Muscle of back (tissue), 11 donors: ENCODE results near the gene HNF1B. TPM values are rescaled to one million over a fixed set of nuclear protein-coding genes. Genes with fewer than 3 reads are reported as not detected.
A peak's percentile ranks its signal among the peaks of the same experiment; 100 is the strongest.
"Not testable (repeated sequence)": the region's sequence is repeated elsewhere in the genome, so short reads cannot be mapped to it uniquely, and the experiment has no call there.

ENCODE experiments used
- DNase-seq, 3 donors: peaks; one replicate each; pipeline versions ENCODE4 v3.0.0 to v3.0.0-alpha.2; 2013
- polyA plus RNA-seq, 10 donors: library from polyadenylated mRNA; unstranded; fragments of 120-200 nt; gene quantifications; one replicate each; pipeline ENCODE4 v1.2.1, GENCODE V29; 2013; ENCODE audit not compliant: insufficient read length in 10 of 10

HNF1B gene
- polyA plus RNA-seq, 10 donors: 0.04 to 0.14 (median 0.08) TPM; not detected in 6

DNA sequence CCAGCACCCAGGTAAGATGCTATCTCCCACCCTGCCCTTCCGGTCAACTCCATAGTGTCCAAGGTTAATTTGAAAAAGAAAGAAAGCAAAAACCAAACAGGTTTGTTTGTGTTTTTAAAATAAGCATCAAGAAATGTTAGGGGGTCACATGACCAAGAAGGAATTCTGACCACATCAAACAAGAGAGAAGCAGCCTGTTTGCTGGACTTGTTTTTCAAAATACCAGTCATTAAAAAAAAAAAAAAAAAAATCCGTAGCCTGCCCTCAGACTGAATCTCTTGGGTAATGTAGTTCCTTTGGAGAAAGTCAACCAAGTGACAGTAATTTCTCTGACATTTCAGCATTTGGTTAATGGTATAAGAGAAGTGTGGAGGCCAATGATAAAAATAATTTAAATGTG lies 38.4 kb downstream of the HNF1B start:
- DNase-seq: no peak

DNA sequence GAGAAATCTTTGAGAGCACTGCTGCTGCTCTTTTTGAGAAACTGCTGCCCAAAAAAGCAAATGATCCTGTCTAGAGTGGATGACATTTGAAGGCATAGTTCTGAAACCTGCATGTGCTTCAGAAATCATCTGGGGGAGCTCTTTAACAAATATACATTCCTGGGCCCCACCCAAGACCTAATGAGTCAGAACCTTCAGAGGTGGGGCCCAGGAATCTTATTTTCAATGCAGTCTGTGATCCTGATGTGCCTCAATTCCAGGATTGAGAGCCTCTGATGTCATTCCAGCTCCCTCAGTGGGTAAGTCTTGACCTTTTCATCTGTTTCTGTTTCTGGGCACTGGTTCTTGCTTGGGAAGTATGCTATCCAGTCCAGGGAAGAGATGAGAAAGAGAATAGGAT lies 42.3 kb downstream of the HNF1B start:
- DNase-seq: peak in 1 of 3 donors; percentile 25

DNA sequence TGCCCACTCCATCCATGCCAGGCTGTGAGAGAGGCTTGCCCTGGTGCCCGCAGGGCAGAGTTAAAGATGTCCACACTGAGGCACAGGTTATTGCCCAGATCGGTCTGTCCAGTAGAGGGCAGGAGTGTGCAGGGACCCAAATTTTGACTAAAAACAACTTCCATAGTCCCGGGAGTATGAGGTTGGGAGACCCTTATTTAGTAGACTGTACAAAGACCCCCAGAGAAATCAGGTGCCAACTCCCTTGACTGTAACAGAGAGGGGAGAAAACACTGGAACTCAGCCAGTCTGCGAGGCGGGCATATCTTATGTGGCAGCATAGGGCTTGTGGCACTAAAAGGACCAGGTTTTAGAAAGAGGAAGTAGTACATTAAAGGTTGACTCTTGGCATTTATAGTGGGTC lies 43.4 kb downstream of the HNF1B start:
- peak in 1 of 3 donors; percentile 10 for DNase-seq

DNA sequence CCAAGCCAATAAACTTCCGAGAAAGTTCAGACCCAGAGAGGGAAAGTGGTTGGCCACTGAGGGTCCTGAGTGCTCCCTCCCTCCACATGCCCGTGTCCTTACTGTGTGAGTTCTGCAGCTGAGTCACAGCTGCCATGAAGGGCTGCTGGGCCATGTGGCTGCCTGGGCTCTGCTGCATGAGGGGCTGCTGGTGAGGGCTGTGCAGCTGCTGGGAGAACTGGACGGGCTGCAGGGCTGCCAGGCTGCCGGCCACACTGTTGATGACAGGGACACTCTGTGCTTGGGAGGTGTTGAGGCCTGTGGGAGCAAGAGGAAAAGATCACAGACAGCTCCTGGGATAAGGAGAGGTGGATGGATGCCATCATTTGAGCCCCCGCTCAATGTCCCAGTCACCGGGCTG lies 44.0 kb downstream of the HNF1B start:
- no peak for DNase-seq

- no peak for DNase-seq
Observed at GRCh38 chr17:37699285-37699973, 45.4 kb downstream of the HNF1B start.

- DNase-seq: no peak
Observed at GRCh38 chr17:37698911-37699255, 46.0 kb downstream of the HNF1B start.

DNA sequence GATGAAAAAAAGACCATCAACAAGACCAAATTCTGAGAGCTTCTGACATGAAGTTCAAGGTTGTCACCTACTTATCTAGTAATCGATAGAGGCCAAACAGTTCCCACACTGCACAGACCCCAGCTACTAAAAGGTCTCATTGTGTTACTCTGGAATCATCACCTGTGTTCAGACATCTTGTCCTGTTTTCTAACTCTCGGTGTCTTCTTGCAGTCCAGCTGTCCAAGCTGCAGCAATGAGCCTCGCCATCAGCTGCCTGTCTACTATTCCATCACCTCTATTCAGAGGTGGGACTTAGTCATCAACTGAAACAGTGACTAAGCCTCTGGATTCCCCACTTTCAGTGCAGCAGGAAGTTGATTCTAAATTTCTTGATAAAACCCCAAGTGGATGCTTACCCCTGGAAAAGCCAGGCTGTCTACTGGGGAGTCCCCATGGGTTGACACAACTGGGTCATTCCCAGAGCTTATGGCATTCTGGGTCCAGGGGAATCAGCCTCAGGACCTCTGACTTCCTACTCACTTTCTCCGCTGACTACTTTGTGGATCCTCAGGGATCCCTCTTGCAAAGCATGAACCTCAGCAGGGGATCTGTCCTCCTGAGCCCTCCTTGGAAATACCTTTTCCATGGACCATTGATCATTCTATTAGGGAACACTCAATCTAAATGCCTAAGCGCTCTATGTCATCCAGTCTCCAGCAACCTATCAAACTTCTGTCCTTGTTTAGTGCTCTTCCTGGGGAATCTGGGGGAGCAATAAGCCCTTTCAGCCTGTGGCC lies 46.5 kb downstream of the HNF1B start:
- DNase-seq: no peak

GRCh38 chr17:37697381-37697780 lies 47.5 kb downstream of the HNF1B start:
- DNase-seq: no peak

- no peak for DNase-seq
Observed at GRCh38 chr17:37696366-37696765, 48.5 kb downstream of the HNF1B start.

- no peak for DNase-seq
Observed at GRCh38 chr17:37695726-37696125, 49.1 kb downstream of the HNF1B start.

- DNase-seq: no peak
Observed at GRCh38 chr17:37694734-37695133, 50.1 kb downstream of the HNF1B start.

- DNase-seq: no peak
Observed at GRCh38 chr17:37693328-37693727, 51.5 kb downstream of the HNF1B start.

DNA sequence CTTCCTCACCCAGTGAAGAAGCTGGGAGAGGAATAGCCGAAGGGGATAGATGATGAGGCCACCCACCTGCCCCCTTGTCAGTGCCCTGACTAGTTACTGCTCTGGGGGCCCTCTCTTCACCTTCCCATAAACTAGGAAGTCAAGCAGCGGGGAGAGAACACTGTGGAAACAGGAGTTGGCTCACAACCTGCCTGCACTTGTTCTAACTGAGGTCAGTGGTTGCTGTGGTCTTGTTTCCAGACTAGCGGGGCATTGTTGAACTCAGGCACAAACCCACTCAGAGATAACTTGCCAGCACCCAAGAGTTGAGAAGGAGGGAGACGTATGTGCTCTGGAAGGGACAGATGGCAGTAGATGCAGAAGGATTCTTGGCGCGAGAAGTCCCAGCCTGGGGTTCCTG lies 53.1 kb downstream of the HNF1B start:
- DNase-seq: no peak

DNA sequence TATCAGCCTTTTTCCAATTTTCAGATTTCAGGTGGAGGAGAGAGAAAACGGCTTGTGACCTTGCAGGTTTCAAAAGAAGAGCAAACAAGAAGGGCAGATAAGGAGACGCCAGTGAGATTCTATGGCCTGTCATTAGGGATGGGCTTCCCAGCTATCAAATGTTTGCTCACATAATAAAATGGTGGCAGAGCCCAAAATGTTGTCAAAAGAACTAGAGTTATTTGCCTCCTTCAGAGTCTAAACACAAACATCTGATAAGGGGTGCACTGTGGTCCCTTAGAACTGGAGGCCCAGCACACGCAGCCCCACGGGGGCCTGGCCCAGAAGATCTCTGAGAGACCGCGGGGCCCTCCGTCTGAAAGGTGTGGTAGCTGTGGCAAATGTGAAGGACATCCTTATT lies 55.5 kb downstream of the HNF1B start:
- no peak for DNase-seq

DNA sequence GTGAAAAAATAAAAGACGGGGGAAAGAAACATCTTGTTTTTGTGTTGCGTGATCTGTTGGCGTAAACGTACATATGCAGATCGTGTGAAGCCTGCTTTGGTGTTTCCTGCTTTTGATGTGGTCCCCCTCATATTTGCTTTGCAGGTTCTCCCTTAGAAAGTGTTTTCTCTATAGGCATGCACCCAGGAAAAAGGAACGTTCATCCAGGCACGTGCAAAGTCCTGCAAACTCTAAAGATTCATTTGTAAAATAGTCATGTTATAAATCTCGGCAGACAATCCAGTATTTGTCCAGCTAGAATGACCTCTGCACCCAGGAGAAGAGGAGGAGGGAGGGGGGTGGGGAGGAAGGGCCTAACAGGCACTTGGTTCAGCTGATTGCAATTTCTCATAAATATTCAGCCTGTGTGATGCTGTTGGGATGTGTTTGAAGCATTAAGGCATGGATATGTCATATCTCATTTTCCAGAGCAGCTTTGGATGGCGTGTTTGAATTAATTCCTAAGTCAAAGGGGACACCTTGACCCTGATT lies 61.3 kb downstream of the HNF1B start:
- no peak for DNase-seq

DNA sequence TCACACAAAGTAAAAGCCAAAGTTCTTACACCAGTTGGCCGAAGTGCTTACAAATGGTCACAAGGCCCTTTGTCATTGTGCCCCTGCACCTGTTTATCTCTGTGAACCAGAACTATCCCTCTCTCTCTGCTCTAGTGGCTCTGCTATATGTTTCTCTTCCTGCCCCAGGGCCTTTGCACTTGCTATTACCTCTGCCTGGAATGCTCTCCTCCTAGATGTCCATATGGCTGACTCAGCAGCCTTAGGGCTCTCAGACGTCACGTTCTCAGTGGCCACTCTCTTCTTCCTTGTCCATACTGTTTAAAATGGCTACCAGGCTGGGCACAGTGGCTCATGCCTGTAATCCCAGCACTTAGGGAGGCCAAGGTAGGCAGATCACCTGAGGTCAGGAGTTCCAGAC lies 62.9 kb downstream of the HNF1B start:
- DNase-seq: no peak

GRCh38 chr17:37679995-37680394 lies 64.9 kb downstream of the HNF1B start:
- not testable (repeated sequence) for DNase-seq

DNA sequence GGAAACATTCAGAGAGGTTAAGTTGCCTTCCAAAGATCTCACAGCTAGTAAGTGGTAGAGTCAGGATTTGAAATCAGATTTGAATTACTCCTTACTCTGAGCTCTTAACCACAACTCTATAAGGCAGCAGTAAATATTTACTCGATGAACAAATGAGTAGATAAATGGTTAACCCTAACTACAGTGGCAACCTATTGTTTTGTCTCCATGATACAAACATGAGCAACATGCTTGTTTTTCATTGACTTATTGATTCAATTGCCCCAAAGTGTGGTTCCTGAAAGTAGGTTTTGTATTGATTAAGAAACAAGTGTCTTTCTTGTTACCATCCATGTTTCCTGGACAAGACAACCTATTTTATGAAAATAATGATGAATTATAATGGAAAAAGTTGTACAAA lies 66.8 kb downstream of the HNF1B start:
- DNase-seq: no peak

- DNase-seq: no peak
Observed at GRCh38 chr17:37677021-37677420, 67.8 kb downstream of the HNF1B start.

DNA sequence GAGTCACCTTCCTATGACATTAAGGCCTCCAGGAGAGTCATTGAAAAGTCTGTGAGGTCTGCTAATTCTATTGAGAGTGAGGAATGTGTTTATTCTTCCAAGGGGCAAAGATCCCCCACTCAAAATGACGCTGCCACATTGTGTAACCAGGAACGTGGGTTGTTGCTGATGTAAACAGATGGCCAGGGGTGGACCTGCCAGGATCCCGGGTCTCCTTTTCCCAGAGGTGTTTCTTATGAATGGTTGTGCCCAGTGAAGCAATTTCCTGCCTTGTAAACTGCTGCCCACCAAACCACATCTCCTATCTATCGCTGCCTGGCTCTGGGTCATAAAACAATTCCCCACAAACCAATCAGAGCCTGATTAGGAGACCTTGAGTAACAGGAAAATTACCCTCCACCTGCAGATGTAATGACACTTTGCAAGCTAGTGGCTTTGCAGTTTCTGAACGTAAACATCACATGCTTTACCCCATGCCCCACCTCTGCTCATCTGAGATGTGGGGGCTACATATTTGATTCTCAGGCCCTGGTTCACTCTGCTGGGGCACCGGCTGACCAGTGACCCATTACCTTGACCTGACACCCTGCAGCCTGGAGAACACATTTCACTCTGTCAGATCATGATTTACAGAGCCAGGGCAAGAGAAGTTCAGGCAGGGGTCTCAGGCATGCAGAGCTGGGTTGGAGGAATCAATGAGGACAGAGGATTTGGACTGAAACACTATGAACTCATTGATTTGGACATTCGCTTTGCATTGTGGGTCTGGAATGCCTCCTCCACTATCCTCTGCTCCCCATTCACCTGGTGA lies 68.5 kb downstream of the HNF1B start:
- no peak for DNase-seq

DNA sequence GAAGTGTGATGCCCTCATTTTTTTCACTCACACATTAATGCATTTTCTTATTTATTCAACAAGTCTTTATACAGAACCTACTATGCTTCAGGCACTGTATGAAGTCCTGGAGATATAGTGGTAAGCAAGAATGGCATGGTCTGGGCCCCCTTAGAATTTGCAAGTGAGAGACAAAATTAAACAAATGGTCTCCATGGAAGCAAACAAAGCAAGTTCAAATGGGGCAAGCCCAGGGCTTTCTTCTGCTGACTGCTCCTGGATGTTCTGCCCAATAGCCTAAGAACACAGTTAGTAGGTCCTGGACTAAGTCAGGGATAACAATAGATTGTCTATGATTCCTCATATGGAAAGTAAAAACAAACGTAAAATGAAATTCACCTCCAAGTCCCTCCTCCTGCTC lies 70.3 kb downstream of the HNF1B start:
- no peak for DNase-seq

DNA sequence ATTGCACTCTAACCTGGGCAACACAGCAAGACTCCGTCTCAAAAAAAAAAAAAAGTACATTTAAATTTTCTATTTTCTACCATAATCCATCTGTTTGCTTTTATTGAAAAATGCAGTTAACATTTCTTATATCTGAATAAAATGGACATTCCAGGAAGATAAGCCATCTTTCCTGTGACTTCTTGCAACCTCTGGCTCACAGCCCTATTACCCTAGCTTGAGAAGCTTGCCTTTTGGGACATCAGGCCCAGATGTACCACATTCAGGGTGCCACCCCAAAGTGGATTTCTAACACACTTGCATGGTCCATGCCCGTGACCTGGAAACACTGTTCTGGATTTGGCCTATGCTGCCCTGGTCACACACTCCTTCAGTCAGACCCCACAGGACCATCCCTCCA lies 71.5 kb downstream of the HNF1B start:
- no peak for DNase-seq
